Smooth muscle cell (in vitro differentiated cells): Measurements from ENCODE around the gene C2orf78. TPM values are rescaled to one million over a fixed set of nuclear protein-coding genes. Genes with fewer than 3 reads are reported as not detected.
A peak's percentile ranks its signal among the peaks of the same experiment; 100 is the strongest.

Experiments
- DNase-seq: peaks from one replicate; lab custom pipeline; 2025; ENCODE audit not compliant: unreplicated experiment; lab: John Stamatoyannopoulos, UW
- H2AFZ ChIP-seq: fragments of 200-600 bp; sonication (generic); 2 replicates; pipeline ENCODE4 v1.6.0; 2016; ENCODE audit warnings: antibody characterized with exemption, low read depth, mild to moderate bottlenecking
- H3F3A ChIP-seq: fragments of 200-600 bp; sonication (generic); 2 replicates; pipeline ENCODE4 v1.6.0; 2017; ENCODE audit warnings: antibody characterized with exemption, low read depth
- H3K27ac ChIP-seq: fragments of 200-600 bp; sonication (generic); 2 replicates; pipeline ENCODE4 v1.5.1; 2016; ENCODE audit warnings: low read depth, mild to moderate bottlenecking
- H3K27me3 ChIP-seq: fragments of 200-600 bp; sonication (generic); 2 replicates; pipeline ENCODE4 v1.6.1; 2016; ENCODE audit warnings: low read depth, mild to moderate bottlenecking
- H3K36me3 ChIP-seq: fragments of 200-600 bp; sonication (generic); 2 replicates; pipeline ENCODE4 v1.5.1; 2016; ENCODE audit warnings: low read depth
- H3K4me1 ChIP-seq: fragments of 200-600 bp; sonication (generic); 2 replicates; pipeline ENCODE4 v1.5.1; 2016; ENCODE audit warnings: low read depth
- H3K4me2 ChIP-seq: fragments of 200-600 bp; sonication (generic); 2 replicates; pipeline ENCODE4 v1.6.0; 2016; ENCODE audit warnings: mild to moderate bottlenecking
- H3K4me3 ChIP-seq: fragments of 200-600 bp; sonication (generic); 2 replicates; pipeline ENCODE4 v1.5.1; 2016; ENCODE audit warnings: mild to moderate bottlenecking
- H3K79me2 ChIP-seq: fragments of 200-600 bp; sonication (generic); 2 replicates; pipeline ENCODE4 v1.6.0; 2016; ENCODE audit warnings: low read depth, mild to moderate bottlenecking
- H3K9ac ChIP-seq: fragments of 200-600 bp; sonication (generic); 2 replicates; pipeline ENCODE4 v1.6.0; 2016; ENCODE audit warnings: low read depth
- H3K9me3 ChIP-seq: fragments of 200-600 bp; sonication (generic); replicated peaks from 2 replicates; pipeline ENCODE4 v1.5.1; 2016; ENCODE audit warnings: low read depth
- H4K20me1 ChIP-seq: fragments of 200-600 bp; sonication (generic); 2 replicates; pipeline ENCODE4 v1.6.0; 2016; ENCODE audit warnings: low read depth
- CTCF ChIP-seq: fragments of 200-600 bp; sonication (generic); IDR thresholded peaks from 2 replicates; pipeline ENCODE4 v1.5.1; 2017; ENCODE audit warnings: borderline replicate concordance, mild to moderate bottlenecking, antibody characterized with exemption; ENCODE audit not compliant: insufficient read depth, poor library complexity, severe bottlenecking
- WGBS: methylation state at CpG from one replicate; pipeline ENCODE4 v1.1.7; 2016; ENCODE audit warnings: low lambda C conversion rate; 5-methylcytosine and 5-hydroxymethylcytosine counted together
- polyA plus RNA-seq: library from polyadenylated mRNA; unstranded; fragments of >200 nt; fragmentation: Nextera tagmentation; extraction: Ambion mirVana; gene quantifications from 2 replicates; pipeline ENCODE4 v1.2.1, GENCODE V29; 2016
- total RNA-seq: library from RNA; depleted of rRNA; stranded (reverse); fragments of >200 nt; gene quantifications from 2 replicates; pipeline ENCODE4 v1.2.3, GENCODE V29; 2014

Gene C2orf78
- total and polyA plus RNA-seq, 2 experiments from 2014 or later: not detected

- Histone ChIP-seq H3K27me3 (no peaks in the 10 kb centered on the region), H3K4me3 (no peak overlapping the region), H2AFZ (no peak overlapping the region), H3K9ac (no peak overlapping the region), H3K36me3 (peaks cover 2% of the 10 kb centered on the region), H3F3A (peaks cover 9% of the 10 kb centered on the region), H3K9me3 (no peaks in the 10 kb centered on the region), H3K79me2 (peaks cover 14% of the 10 kb centered on the region), H4K20me1 (peaks cover 68% of the 10 kb centered on the region), H3K4me2 (peak overlapping the region; percentile 12), H3K4me1 (peaks cover 10% of the 10 kb centered on the region), H3K27ac (no peak overlapping the region)
- no peak for TF ChIP-seq CTCF
- DNase-seq: no peak
- 90% methylated on average over 3 of the region's 3 CpGs for WGBS
Observed at GRCh38 chr2:73839653-73840411, 55.8 kb downstream of the C2orf78 start.

- H3K4me1 ChIP-seq: peaks cover 10% of the 10 kb centered on the region
- no peak overlapping the region for H3K27ac ChIP-seq
- H3K9ac ChIP-seq: no peak overlapping the region
- no peak for DNase-seq
- WGBS: 96% methylated on average over 5 of the region's 5 CpGs
- H2AFZ ChIP-seq: no peak overlapping the region
- H3K9me3 ChIP-seq: no peaks in the 10 kb centered on the region
- peaks cover 9% of the 10 kb centered on the region for H3K79me2 ChIP-seq
- H3K4me3 ChIP-seq: peak overlapping the region; percentile 21
- no peak overlapping the region for H3K4me2 ChIP-seq
- TF ChIP-seq CTCF: no peak
- no peaks in the 10 kb centered on the region for H3K27me3 ChIP-seq
- H3K36me3 ChIP-seq: peaks cover 12% of the 10 kb centered on the region
- H3F3A ChIP-seq: peaks cover 9% of the 10 kb centered on the region
- H4K20me1 ChIP-seq: peaks cover 59% of the 10 kb centered on the region
Observed at GRCh38 chr2:73841912-73842738, 58.1 kb downstream of the C2orf78 start.

- H3K27me3 ChIP-seq: no peaks in the 10 kb centered on the region
- no peak for TF ChIP-seq CTCF
- H2AFZ ChIP-seq: no peak overlapping the region
- H3K9ac ChIP-seq: no peak overlapping the region
- H3K9me3 ChIP-seq: no peaks in the 10 kb centered on the region
- peaks cover 10% of the 10 kb centered on the region for H3K4me1 ChIP-seq
- no peak overlapping the region for H3K4me2 ChIP-seq
- peaks cover 12% of the 10 kb centered on the region for H3K36me3 ChIP-seq
- DNase-seq: no peak
- H3K27ac ChIP-seq: no peak overlapping the region
- WGBS: 83% methylated on average over 1 of the region's 1 CpG
- H3F3A ChIP-seq: peaks cover 9% of the 10 kb centered on the region
- H3K4me3 ChIP-seq: peak overlapping the region; percentile 21
- peaks cover 9% of the 10 kb centered on the region for H3K79me2 ChIP-seq
- H4K20me1 ChIP-seq: peaks cover 58% of the 10 kb centered on the region
Observed at GRCh38 chr2:73842739-73843019, 58.7 kb downstream of the C2orf78 start.
